OCI-LY7 (cell line): ENCODE data around the gene ZSCAN22. TPM values are rescaled to one million over a fixed set of nuclear protein-coding genes. Genes with fewer than 3 reads are reported as not detected.
A peak's percentile ranks its signal among the peaks of the same experiment; 100 is the strongest.

Source experiments
- BruUV-seq: library from RNA; stranded (reverse); fragments of 400-500 nt; replicated peaks from 2 replicates; lab custom pipeline; 2021; lab: Mats Ljungman, UMichigan
- CTCF ChIA-PET: fragments of 300-600 bp; sonication (Branson Sonifier 250); formaldehyde crosslinking; loops from one replicate; lab custom pipeline; 2022; ENCODE audit warnings: antibody characterized with exemption; ENCODE audit not compliant: unreplicated experiment; lab: Charles Lee
- POLR2A ChIA-PET: fragments of 300-600 bp; sonication (Branson Sonifier 250); formaldehyde crosslinking; loops from one replicate; lab custom pipeline; 2022; ENCODE audit warnings: antibody characterized with exemption; lab: Charles Lee
- DNase-seq: peaks from one replicate; pipeline ENCODE4 v3.0.0-alpha.2; 2015; ENCODE audit warnings: low spot score
- H2AFZ ChIP-seq: fragments of 200-600 bp; sonication (generic), shearing (Covaris generic); 2 replicates; pipeline ENCODE4 v1.6.1; 2014; ENCODE audit warnings: mild to moderate bottlenecking, antibody characterized with exemption, low read length, moderate library complexity
- H3K27ac ChIP-seq: fragments of 200-600 bp; sonication (generic); 2 replicates; pipeline ENCODE4 v1.5.1; 2014; ENCODE audit warnings: mixed run types, low read depth, mild to moderate bottlenecking, moderate library complexity, low read length, inconsistent platforms; ENCODE audit not compliant: poor library complexity, severe bottlenecking
- H3K36me3 ChIP-seq: fragments of 200-600 bp; sonication (generic); 2 replicates; pipeline ENCODE4 v1.6.1; 2014; ENCODE audit warnings: mild to moderate bottlenecking, antibody characterized with exemption, low read length, moderate library complexity, mixed read lengths; ENCODE audit not compliant: insufficient read depth
- H3K4me1 ChIP-seq: fragments of 200-600 bp; sonication (generic); 2 replicates; pipeline ENCODE4 v1.5.1; 2014; ENCODE audit warnings: mild to moderate bottlenecking, low read length; ENCODE audit not compliant: insufficient read depth, poor library complexity, severe bottlenecking
- H3K4me2 ChIP-seq: fragments of 200-600 bp; sonication (generic); 2 replicates; pipeline ENCODE4 v1.6.1; 2014; ENCODE audit warnings: mild to moderate bottlenecking, low read length
- H3K4me3 ChIP-seq: fragments of 200-600 bp; sonication (generic); 2 replicates; pipeline ENCODE4 v1.5.1; 2014; ENCODE audit warnings: mild to moderate bottlenecking, low read depth, low read length; ENCODE audit not compliant: poor library complexity, severe bottlenecking
- H3K79me2 ChIP-seq: fragments of 200-600 bp; sonication (generic); 2 replicates; pipeline ENCODE4 v1.6.1; 2016; ENCODE audit warnings: low read depth, mild to moderate bottlenecking, low read length, moderate library complexity, mixed read lengths; ENCODE audit not compliant: insufficient read depth
- H3K9me2 ChIP-seq: fragments of 200-600 bp; sonication (generic); 2 replicates; pipeline ENCODE4 v1.6.1; 2016; ENCODE audit warnings: mild to moderate bottlenecking, low read length, mixed read lengths; ENCODE audit not compliant: insufficient read depth
- H3K9me3 ChIP-seq: fragments of 200-600 bp; sonication (generic); 2 replicates; pipeline ENCODE4 v1.6.1; 2014; ENCODE audit warnings: mild to moderate bottlenecking, mixed run types, low read length, mixed read lengths
- H4K20me1 ChIP-seq: fragments of 200-600 bp; sonication (generic); 2 replicates; pipeline ENCODE4 v1.6.1; 2014; ENCODE audit warnings: mild to moderate bottlenecking, antibody characterized with exemption, low read length, moderate library complexity, mixed read lengths; ENCODE audit not compliant: insufficient read depth
- EZH2phosphoT487 ChIP-seq: fragments of 200-600 bp; sonication (generic); IDR thresholded peaks from 2 replicates; pipeline ENCODE4 v1.6.1; 2018; ENCODE audit warnings: low read depth, borderline replicate concordance, mild to moderate bottlenecking, mixed run types, antibody characterized with exemption, low read length, moderate library complexity, mixed read lengths
- intact Hi-C: fragments of 100-400 bp; cut with micrococcal nuclease; formaldehyde crosslinking; loops from one replicate; pipeline ENCODE4 v1.10.0; 2022; ENCODE audit not compliant: unreplicated experiment
- total RNA-seq, 2 experiments: library from RNA; depleted of rRNA in 1 of 2; stranded (reverse); fragments of >200 nt in 1 of 2; shearing (Covaris generic) in 1 of 2; gene quantifications; 2 replicates each; pipeline ENCODE4 v1.2.3, GENCODE V29; 2014 to 2022
- TF ChIP-seq, protein P1 (sequence below): fragments of 200-600 bp; sonication (generic); conservative IDR thresholded peaks from 2 replicates; pipeline ENCODE4 v1.5.1; 2014; ENCODE audit warnings: mild to moderate bottlenecking, antibody characterized with exemption, low read length, moderate library complexity, mixed read lengths

Gene ZSCAN22
- total RNA-seq, 2 experiments from 2014 or later: 3.3 to 3.7 TPM

DNA sequence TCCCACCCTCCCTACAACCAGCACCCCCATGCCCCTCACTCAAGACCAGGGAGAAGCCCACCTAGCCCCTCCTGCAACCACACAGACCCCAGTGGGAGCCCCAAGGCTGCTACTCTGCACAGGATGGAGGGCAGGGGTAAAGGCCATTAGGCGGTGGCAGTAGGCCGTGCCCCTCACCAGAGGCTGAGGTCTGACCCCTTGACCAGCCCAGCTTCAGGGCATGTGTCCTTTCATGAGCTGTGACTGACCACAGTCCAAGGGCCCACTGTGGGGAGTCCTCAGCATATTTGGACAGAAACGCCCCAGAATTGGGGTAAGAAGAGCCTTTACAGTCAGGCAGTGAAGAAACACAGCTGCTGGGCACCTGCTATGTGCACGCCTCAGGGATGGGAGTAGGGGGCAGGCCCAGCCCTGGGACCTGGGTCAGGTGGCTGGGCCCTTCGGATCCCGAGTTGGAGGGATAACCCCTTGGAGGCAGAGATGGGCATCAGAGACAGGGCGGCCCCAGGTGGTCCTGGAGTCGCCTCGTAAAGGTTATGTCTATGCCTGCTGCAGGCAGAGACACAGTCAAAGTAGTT lies 58.6 kb downstream of the ZSCAN22 start:
- H4K20me1 ChIP-seq: peaks cover 19% of the 10 kb centered on the region; the same call in 1 of the 2 replicates
- intact Hi-C loops: no loop called here
- peaks cover 29% of the 10 kb centered on the region for H3K36me3 ChIP-seq
- peaks cover 34% of the 10 kb centered on the region for H3K79me2 ChIP-seq
- POLR2A ChIA-PET: no interaction called here
- no peaks in the 10 kb centered on the region for H3K9me3 ChIP-seq
- peak overlapping the region; percentile 78 for H3K27ac ChIP-seq
- H3K9me2 ChIP-seq: no peaks in the 10 kb centered on the region
- BruUV-seq: no TSS peak
- peak overlapping the region; percentile 100 for H3K4me3 ChIP-seq
- no peak for DNase-seq
- H2AFZ ChIP-seq: no peak overlapping the region
- no peak for TF ChIP-seq EZH2phosphoT487
- TF ChIP-seq, protein P1, sequence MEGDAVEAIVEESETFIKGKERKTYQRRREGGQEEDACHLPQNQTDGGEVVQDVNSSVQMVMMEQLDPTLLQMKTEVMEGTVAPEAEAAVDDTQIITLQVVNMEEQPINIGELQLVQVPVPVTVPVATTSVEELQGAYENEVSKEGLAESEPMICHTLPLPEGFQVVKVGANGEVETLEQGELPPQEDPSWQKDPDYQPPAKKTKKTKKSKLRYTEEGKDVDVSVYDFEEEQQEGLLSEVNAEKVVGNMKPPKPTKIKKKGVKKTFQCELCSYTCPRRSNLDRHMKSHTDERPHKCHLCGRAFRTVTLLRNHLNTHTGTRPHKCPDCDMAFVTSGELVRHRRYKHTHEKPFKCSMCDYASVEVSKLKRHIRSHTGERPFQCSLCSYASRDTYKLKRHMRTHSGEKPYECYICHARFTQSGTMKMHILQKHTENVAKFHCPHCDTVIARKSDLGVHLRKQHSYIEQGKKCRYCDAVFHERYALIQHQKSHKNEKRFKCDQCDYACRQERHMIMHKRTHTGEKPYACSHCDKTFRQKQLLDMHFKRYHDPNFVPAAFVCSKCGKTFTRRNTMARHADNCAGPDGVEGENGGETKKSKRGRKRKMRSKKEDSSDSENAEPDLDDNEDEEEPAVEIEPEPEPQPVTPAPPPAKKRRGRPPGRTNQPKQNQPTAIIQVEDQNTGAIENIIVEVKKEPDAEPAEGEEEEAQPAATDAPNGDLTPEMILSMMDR: no peak
- H3K4me1 ChIP-seq: peaks cover 42% of the 10 kb centered on the region
- H3K4me2 ChIP-seq: peak overlapping the region; percentile 93
- CTCF ChIA-PET: no interaction called here

DNA sequence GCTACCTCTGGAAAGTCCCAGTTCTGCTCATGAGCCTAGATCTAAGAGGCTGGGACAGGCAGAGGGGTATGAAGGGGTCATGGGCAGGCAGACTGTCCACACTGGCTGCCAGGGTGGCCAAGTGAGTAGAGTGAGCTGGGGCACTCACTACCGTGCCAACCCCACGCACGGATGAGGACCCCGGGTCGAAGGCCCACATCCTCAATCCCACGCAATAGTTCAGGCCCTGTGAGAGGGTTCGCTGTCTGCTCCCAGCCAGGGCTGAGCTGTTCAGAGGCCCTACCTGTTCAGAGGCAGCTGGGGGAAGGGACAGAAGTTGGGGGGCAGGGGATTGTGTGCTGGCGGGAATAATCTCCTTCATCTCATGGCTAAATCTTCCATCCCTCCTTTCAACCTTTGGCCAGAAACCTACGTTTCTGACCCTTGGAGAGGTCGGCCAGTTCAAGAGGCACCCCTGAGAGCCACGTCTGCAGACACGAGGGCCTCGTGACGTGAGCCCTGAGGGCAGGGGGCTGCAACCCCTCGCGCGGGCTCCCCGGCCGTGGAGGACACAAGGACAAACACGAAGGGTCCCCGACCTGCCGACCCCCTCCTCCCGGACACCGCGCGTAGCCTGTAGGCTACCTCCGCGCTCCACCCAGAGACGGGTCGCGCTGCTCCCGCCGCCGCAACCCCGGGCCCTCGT lies 59.2 kb downstream of the ZSCAN22 start:
- TF ChIP-seq, protein P1: no peak
- TF ChIP-seq EZH2phosphoT487: no peak
- Histone ChIP-seq H3K9me3 (no peaks in the 10 kb centered on the region), H3K9me2 (no peaks in the 10 kb centered on the region), H3K4me2 (peak overlapping the region; percentile 93), H3K27ac (peak overlapping the region; percentile 78), H3K4me3 (peak overlapping the region; percentile 100), H3K36me3 (peaks cover 35% of the 10 kb centered on the region), H3K79me2 (peaks cover 40% of the 10 kb centered on the region), H4K20me1 (peaks cover 23% of the 10 kb centered on the region), H3K4me1 (peaks cover 42% of the 10 kb centered on the region), H2AFZ (peak overlapping the region; percentile 34; the same call in 1 of the 2 replicates)
- BruUV-seq: no TSS peak
- CTCF ChIA-PET: no interaction called here
- intact Hi-C loops: no loop called here
- POLR2A ChIA-PET: no interaction called here
- no peak for DNase-seq
